GM19452 (cell line): Measurements from ENCODE around the gene BMF.
"Not testable (repeated sequence)": the region's sequence is repeated elsewhere in the genome, so short reads cannot be mapped to it uniquely, and the experiment has no call there.

Experiments
- ATAC-seq: cut with Tn5 transposase; IDR thresholded peaks from one replicate; pipeline ENCODE4 v1.9.1; 2021; ENCODE audit not compliant: unreplicated experiment

Gene BMF

DNA sequence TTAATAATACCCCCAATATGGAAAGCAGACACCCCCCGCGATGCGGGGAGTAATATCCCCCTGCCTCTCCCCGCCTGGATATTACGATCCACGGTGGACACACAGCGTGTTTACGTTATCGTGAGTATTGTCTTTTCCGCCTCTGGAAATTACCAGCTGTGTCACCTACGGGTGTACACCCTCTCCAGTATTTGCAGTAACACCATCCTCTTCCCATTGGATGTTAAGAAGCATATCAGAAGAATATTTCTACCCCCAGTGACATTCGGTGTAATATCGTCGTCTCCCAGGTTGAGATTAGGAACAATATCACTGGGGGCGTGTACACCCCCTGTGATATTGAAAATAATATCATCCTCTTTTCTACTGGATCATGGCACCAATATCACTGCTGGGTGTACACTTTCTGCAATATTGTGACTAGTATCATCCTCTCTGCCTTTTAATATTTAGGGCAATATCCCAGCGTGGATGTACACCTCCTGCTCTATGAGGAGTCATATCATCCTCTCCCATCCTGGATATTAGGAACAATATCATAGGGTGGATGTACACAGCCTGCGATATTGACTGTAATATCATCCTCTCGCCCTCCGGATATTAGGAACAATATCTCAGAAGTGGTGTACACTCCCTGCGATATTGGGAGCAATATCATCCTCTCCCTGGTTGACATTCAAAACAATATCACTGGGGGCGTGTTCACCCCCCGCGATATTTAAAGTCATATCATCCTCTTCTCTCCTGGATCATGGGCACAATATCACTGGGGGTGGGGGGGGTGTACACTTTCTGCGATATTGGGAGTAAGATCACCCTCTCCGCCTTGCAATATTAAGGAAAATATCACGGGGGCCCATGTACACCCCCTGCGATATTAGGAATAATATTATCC is 20.3 kb upstream of the BMF start:
- no peak for ATAC-seq

DNA sequence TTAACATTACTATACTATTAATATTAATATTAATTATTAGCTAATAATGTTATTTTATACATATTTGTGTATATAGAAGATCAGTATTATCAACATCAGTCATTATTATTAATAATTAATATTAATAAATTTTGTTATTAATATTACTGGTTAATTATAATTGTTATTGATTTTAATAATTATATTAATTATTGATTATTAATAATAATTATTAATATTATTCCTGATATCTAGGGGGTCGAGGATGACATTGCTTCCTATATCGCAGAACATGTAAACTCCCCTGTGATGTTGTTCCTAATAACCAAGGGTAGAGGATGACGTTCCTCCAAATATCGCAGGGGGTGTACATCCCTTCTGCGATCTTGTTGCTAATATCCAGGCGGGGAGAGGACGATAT is 17.3 kb upstream of the BMF start:
- ATAC-seq: no peak

DNA sequence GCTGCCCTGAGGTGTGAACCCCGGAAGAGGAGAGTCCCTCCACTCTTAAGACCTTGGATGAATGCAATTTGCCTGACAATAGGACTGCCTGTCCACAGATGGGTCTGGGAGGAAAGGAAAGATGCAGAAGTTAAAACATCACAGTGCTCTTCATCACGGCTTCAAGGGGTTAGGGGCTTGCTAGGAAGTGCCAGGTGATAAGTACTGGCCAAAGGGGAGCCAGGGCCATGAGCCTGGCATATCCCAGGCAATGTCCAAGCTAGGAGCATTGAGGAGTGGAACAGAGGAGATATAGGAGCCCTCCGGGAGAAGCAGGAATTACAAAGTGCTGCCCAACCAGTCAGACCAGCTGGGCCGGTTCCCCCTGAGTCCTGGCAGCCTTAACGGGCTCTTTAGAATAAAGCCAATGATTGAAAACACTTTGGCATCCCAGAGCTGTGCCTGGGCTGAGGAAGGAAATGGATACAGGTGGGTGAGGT is 16.2 kb upstream of the BMF start:
- not testable (repeated sequence) for ATAC-seq

DNA sequence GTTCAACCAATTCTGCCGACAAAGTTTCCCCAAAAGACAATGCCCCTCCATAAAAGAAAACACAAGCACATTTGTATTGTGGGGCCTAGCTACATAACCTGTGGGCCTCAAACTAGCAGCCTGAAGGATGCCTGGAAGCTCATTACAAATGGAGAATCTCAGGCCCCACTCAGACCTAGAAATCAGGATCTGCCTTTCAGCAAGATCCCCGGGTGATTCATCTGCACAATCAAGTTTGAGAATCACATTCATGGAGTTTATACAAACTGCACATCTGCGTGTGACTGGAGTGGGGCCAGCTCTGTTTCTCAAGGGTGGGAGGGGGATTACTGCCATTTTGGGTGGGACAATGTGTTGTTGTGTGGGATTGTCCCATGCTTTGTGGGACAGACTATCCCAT is 15.7 kb upstream of the BMF start:
- not testable (repeated sequence) for ATAC-seq

DNA sequence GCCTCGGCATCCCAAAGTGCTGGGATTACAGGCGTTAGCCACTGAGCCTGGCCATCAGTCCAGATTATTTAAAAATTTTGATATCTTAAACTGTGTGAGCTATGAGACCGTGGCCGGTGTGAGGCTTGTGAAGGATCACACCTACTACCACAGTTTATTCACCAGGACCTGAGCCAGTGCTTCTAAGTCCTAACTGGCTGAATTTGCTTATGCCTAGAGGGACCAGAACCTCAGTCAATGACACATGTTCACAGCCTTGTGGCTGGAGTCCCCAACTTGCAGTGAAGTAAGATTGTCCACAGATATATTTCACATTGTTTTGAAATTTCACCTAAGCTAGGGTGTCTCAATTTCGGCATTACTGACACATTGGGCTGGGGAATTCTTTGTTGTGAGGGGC is 15.2 kb upstream of the BMF start:
- not testable (repeated sequence) for ATAC-seq

DNA sequence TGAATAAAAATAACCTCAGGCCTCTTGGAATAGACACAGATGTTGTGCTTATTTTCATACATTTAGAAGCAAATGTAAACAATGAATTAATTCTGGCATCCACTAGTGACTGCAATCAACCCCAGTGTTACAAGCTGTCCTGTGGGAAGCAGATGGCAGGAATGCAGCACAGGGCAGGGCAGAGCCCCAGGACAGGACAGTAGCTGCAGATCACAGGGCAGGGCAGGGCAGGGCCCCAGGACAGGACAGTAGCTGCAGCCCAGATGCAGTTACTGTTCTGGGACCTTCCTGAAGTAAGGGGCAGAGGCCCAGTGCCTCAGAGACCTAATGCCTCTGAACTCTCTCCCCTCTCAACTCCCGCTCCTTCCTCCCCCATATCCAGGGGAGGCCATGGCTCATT is 14.3 kb upstream of the BMF start:
- not testable (repeated sequence) for ATAC-seq

DNA sequence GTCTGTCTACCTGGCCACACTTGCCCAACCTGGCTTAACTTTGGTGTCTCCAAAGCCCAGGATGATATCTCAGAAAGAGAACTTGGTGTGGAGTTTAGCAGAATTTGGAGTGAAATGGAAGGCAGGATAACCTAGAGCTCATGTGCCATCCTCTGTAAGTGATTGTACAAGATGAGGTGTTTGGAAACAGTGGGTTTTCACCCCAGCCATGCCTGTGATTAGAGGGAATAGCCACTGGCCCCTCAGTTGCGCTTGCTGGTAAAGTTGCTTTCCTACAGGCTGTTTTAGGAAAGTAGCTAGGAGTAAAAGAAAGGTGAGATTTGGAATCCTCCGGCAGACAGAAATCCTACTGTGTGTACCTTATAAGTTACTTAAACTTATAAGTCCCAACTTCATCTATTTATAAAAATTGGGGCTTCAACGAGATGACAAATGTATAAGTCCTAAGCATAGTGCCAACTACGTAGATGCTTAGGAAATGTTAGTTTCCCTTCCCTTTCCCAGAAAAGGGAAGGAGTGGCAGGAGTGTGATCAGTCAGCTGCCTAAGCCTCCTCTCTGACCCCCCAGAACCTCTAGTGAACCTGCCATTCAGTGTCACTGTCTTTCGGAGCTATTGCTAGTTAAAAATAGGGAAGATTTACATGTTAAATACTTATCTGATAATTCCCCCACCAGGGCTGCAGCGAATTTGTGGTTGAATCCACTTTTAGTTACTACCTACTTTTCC is 13.4 kb upstream of the BMF start:
- ATAC-seq: no peak

DNA sequence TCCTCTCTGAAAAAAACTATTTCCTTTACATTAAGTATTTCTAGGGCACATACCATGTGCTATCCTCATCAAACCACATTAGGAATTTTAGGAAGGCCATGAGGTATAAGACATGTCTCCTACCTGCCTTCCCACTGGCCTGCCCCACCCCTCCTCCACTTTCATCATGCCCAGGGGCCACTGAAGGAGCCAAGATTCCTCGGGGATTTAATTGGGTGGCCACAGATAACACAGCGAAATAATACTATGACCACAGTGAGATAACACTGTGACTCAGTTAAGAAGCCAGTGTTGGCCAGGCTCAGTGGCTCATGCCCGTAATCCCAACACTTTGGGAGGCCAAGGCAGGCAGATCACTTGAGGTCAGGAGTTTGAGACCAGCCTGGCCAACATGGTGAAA is 9.8 kb upstream of the BMF start:
- ATAC-seq: no peak

DNA sequence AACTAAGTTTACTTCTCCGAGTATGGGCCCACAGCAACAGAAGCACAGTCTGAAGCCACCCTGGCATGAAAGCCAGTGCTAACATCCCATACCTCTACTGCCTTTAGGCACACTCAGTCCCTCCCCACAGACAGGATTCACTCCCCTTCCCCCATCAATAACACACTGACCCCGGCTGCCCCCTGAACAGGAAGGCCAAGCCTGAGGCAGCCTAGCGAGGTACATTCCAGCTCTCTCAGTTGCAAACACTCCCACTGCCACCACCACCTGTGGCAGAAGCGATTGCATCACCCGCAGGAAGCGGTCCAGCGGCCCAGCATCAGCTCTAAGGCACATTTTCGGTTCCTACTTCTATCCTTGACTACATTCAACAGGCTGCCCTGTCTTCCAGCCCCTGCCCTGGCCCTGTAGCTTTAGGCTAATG is 7.0 kb upstream of the BMF start:
- peak; percentile 95 for ATAC-seq

DNA sequence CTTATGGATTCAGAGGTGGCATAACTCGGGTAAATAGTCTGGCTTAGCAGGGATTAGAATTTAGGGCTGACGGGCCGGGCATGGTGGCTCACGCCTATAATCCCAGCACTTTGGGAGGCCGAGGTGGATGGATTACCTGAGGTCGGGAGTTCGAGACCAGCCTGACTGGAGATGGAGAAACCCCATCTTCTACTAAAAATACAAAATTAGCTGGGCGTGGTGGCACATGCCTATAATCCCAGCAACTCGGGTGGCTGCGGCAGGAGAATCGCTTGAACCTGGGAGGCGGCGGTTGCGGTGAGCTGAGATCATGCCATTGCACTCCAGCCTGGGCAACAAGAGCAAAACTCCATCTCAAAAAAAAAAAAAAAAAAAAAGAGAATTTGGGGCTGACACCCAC is 6.4 kb upstream of the BMF start:
- ATAC-seq: not testable (repeated sequence)

DNA sequence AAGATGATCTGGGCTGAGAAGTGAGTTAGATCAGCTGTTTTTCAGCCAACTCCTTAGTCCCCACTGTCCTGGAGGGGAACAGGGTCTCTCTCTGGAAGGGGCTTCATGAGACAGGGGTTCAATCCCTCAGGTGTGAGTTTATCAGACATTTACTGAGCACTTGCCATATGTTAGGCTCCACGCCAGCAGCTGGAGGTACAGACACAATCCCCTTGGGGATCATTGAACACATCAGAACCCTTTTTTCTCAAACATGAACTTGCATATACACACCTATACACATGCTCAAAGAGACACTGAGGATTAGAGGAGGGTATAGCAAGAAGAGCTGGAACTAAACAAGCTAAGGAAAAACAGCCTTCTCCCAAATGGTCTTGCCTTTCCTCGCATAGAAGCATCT is 5.5 kb upstream of the BMF start:
- ATAC-seq: no peak

DNA sequence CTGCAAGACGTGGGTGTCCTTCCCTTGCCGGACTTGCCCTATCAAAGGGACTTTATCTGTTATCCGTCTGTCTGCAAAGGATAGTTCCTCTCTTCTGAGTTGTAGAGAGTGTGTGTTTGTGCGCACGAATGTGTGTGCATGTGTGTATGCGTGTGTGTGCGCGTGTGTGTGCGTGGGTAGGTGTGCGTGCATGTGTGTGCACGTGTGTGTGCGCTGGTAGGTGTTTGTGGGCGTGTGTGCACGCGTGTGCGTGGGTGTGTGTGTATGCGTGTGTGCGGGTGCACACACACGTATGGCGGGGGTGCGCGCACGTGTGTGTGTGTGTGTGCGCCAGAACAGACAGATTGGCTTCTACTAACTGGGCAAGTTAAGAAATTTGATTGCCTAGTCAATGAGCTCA is 4.1 kb upstream of the BMF start:
- ATAC-seq: no peak

DNA sequence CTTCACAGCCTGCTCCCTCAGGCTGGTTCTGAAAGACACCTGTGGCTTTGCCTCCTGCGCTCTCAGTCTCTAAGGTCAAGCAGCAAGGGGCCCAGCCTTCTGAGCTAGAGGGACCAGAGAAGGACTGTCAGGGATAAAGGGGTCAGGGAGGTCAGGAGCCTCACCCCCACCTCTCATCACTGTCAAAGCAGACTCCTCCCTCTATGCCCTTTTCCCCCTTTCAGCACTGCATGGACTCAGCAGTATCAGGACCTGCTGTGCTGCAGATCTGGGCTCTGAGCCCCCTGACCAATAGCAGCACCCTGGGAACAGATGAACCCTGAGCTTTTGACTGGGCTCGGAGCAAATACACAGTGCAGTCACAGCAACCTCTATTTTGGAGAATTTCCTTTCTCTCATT is 3.2 kb upstream of the BMF start:
- ATAC-seq: no peak

DNA sequence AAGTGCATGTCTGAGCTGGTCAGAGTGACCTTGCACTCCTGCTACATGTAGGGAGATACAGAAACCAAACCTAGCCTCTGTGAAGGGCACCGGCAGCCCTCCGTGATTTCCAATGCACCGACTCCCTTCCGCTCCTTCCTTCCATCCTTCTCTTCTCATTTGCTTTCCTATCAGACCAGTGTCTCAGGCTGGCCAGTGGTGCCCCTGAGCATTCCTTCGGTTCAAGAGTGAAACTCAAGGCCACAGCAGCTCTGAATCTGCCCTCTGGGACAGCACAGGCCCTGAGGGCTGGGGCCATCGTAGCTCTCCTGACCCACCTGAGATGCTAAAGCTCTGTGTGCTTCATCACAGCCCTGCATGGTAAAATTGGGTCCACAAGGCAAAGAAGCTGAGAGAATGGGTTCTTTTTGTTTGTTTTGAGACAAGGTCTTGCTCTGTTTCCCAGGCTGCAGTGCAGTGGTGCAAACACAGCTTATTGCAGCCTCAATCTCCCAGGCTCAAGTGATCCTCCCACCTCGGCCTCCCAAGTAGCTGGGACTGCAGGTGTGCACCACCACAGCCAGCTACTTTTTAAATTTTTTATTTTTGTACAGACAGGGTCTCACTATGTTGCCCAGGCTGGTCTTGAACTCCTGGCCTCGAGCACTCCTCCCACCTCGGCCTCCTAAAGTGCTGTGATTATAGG is 2.3 kb upstream of the BMF start:
- ATAC-seq: no peak

DNA sequence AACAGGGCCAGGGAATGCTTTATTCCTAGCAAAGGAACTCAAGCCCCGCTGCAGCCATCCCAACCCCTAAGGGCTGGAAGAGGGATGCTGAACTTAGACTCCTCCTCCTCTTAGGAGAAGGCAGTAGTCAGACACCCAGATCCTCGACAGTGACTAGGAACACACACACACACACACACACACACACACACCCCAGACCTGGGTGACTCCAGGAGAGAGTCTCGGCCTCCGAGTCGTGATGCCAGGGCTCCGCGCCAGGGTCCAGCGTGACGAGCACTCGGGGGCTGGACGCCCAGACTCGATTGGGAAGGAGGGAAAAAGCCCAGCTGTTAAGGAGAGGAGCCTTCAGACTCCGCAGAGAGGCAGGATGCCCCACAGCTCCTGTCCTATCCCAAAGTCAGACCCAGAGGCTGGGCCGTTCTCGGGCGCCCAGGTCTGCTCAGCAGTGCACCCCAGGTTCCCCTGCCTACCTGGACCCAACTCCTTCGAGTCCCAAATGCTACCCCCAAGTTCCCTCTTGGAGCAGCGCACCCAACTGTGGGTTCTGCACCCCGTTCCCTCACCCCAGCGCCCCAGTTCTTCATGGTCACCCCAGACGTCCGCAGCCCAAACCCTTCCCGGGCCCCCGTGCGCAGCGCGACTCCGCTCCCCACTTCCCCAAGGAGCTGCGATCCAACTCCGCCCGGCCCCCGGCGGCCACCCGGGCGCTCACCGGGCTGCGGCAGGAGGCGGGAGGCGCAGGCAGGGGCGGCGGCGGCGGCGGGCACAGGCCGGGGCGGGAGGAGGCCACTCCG is 421 bp downstream of the BMF start:
- ATAC-seq: peak; percentile 5

DNA sequence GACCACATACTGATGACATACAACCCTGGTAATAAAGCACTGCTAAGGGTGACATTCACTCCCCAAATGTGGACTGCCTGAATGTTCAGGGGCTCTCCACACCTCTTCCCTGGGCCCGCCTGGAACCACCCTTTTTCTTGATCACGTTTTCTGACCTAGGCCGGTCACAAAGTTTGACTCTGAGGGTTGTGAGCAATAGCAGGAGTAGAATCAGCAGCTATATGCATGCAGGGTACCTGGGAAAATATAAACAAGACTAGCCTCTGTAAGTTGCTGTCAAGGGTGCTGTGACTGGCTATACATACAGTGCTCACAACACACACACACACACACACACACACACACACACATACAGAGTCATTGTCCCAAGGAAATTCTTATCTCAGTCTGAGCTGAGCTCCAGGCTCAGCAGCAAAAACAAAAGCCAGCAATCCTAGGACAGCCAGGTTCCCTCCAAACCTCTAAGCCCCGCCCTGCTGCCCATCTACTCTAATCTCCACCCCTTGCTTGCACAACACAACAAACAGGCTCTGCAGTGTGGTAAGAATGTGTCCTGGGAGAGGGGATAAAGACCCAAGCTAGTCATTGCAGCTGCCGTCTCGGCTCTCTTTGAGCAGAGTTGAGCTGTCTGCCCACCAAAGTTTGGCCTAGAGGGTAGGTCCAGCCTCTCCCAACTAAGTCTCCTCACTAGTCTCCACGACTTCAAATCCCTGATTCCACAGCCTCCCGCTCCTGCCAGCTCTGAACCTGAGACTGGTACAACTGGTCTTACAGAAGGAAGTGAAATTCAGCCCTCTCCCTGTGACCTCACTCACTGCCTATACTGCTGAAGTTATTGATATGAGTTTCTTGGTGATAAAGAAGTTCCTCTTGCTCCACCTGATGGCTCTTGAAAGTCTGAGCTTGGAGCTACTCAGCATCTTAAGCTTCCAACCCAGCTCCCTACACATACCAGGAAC is 2.2 kb downstream of the BMF start:
- peak; percentile 34 for ATAC-seq

DNA sequence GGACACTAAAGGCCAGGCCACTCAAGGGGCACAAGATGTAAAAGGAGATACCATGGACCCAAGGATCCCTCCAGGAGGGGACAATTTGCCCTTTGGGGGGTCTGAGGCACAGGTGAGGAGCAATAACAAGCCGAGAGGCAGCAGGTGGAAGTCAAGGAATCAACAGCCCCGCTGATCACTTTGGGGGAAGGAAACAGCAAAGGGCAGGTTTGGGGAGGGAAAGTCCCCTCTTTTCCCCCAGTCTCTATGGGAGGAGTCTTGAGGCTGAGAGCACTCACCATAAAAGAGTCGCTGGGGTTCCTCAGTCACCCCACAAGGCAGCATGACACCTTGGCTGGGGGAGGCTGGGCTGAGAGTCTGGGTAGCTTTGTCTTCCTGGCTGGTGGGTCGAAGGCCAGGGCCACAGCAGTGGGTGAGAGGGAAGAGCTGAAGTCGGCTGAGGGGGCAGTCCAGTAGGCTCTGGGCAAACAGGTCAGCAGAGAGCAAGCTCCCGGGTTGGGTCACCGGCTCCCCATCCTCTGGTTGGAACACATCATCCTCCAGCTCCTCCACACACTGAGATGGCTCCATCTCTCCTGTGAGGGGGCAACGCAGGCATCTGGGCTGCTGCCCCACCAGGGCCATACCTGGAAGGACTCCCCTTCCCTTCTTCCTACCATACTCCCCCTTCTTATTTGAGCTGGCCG is 3.0 kb downstream of the BMF start:
- ATAC-seq: no peak

DNA sequence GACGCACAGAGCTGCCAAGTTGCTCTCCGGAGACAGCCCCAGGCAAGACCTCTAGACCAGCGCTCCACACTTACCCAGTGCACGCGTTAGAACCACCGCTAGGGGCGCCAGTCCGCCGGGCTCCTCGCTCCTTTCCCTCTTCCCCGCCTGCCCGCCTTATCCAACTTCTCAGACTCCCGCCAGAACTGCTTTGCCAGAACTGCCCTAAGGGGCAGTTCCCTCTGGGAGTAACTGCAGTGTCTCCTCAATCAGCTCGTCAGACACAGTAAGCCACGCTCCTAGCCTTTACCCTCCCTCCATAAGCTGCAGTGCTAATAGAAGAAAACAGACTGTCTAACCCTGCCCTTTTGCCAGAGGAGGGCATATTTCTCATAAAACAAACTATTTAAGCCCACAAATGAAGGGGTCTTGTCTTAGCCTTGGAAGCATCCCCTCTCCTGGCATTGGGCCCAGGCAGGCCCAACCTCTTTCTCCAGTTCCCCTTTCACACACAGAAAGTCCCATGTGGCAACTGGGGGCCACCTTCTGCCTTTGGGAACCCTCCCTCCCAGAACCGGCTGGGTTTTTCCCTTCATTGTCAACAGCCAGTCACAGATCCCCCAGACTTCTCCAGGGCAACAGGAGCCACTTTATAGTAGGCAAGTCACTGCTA is 3.7 kb downstream of the BMF start:
- ATAC-seq: no peak
